ENCODE data around the gene MLH3.

DNA sequence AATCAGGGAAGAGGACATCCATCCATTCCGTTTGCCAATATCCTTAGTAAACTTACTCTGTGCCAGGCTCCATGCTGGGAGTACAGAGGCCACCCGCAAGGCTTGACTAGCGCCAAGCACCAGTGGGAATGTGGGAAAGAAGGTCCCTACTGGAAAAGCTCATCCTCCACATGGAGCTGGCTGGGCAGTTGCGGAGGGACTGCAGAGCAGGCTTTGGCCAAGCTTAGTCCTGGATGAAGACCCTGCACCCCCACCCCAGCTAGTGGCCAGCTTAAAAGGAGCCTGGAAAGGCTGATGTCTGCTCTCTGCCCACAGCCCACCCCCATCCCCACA is 70.9 kb downstream of the MLH3 start:
- TF ChIP-seq, protein P1, sequence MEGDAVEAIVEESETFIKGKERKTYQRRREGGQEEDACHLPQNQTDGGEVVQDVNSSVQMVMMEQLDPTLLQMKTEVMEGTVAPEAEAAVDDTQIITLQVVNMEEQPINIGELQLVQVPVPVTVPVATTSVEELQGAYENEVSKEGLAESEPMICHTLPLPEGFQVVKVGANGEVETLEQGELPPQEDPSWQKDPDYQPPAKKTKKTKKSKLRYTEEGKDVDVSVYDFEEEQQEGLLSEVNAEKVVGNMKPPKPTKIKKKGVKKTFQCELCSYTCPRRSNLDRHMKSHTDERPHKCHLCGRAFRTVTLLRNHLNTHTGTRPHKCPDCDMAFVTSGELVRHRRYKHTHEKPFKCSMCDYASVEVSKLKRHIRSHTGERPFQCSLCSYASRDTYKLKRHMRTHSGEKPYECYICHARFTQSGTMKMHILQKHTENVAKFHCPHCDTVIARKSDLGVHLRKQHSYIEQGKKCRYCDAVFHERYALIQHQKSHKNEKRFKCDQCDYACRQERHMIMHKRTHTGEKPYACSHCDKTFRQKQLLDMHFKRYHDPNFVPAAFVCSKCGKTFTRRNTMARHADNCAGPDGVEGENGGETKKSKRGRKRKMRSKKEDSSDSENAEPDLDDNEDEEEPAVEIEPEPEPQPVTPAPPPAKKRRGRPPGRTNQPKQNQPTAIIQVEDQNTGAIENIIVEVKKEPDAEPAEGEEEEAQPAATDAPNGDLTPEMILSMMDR (IDR thresholded peaks at IDR 0.05), result no peak
- TF ChIP-seq POLR2A (IDR thresholded peaks at IDR 0.05; ENCODE audit: low read depth) (no peak), POLR2AphosphoS5 (IDR thresholded peaks at IDR 0.05) (no peak), EP300 (IDR thresholded peaks at IDR 0.05) (no peak)

Data from esophagus muscularis mucosa (tissue), 4 donors.